GM12801 (cell line): Measurements from ENCODE around the gene RIMBP2.

Experiments used
- TF ChIP-seq, protein P1 (sequence below): IDR thresholded peaks from one replicate; pipeline ENCODE4 v1.5.1; 2011; ENCODE audit warnings: control low read depth; ENCODE audit not compliant: insufficient read length; ENCODE audit errors: extremely low read depth

RIMBP2 gene

DNA sequence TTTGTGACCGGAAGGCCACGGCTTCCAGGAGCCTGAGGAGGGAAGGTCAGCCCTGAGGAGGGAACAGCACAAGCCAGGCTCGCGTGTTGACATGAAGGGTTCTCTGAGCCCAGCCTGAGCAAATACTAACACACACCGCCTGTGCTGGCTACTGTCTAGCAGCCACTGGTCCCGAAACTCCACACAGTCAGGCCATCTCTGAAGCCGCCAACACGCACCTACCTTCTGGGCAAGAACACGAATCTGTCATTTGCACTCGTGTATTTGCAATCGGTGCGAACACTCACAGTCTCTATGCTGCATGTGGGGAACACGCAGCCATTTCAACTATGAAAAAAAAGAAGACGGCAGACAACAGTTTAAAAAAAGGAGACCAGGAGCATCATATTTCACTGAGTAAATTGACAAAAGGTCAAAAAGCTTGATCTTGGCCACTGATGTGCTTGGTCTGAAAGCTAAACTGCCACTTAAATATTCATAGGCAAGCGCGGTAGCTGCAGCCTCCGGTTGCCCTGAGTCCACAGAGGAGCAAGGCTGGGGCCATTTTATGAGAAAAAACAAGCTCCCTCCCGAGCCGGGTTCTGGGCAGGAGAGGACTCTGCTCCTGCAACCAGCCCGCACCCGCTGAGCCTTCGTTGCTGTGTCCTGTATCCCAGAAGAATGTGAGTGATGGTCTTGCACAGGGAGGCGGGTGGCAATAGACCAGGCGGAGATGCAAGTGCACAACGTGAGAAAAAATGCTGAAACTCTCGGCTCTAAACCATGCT lies 57.8 kb downstream of the RIMBP2 start:
- TF ChIP-seq, protein P1, sequence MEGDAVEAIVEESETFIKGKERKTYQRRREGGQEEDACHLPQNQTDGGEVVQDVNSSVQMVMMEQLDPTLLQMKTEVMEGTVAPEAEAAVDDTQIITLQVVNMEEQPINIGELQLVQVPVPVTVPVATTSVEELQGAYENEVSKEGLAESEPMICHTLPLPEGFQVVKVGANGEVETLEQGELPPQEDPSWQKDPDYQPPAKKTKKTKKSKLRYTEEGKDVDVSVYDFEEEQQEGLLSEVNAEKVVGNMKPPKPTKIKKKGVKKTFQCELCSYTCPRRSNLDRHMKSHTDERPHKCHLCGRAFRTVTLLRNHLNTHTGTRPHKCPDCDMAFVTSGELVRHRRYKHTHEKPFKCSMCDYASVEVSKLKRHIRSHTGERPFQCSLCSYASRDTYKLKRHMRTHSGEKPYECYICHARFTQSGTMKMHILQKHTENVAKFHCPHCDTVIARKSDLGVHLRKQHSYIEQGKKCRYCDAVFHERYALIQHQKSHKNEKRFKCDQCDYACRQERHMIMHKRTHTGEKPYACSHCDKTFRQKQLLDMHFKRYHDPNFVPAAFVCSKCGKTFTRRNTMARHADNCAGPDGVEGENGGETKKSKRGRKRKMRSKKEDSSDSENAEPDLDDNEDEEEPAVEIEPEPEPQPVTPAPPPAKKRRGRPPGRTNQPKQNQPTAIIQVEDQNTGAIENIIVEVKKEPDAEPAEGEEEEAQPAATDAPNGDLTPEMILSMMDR = no peak

DNA sequence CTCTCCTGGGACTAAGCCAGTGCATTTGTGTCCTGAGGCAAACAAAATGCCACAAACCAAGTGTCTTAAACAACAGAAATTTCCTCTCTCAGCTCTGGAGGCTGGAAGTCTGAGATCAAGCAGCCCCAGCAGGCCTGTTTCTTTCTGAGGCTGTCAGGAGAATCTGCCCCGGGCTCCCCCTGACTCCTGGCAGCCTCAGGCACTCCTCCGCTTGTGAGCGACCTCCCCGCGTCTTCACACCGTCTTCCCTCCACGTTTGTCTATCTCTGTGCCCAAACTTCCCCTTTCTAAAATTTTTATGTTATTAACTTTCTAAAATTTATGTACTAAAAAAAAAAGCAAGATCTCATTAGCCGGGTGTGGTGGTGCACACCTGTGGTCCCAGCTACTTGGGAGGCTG lies 59.7 kb downstream of the RIMBP2 start:
- TF ChIP-seq, protein P1 = no peak

DNA sequence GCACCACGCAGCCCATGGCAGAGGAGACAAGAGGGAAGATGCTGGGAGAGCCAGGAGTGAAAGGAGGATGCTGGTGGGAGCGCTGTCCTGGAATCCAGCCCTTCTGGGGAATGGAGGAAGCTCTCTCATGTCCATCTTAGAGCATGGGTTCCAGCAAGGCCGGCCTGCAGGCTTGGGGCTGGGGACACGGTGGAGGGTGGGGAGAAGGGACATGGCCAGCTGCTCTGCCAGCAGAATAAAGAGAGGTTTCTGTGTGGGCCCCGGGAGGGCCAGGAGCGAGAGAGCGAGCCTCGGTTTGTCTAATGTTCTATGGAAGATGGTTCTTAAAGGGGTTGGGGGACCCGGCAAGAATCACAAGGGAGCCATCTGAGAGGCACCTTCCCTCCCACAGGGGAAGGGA lies 60.2 kb downstream of the RIMBP2 start:
- TF ChIP-seq, protein P1 = no peak

DNA sequence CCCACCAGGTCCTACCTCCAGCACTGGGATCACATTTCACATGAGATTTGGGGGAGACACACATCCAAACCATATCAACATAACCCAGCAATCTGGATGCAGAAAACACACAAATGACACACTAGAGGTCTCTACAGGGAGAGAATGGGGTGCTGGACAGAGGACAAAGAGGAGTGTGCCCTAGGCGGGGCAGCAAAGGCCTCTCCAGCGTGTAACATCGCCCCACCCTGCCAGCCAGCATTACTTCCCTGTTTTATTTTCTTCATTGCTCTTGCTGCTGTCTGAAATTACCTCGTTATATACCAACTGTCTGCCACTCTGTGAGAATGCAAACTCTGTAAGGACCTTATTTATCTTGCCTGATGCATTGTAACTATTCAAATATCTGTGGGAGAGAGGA lies 61.1 kb downstream of the RIMBP2 start:
- TF ChIP-seq, protein P1 = no peak

DNA sequence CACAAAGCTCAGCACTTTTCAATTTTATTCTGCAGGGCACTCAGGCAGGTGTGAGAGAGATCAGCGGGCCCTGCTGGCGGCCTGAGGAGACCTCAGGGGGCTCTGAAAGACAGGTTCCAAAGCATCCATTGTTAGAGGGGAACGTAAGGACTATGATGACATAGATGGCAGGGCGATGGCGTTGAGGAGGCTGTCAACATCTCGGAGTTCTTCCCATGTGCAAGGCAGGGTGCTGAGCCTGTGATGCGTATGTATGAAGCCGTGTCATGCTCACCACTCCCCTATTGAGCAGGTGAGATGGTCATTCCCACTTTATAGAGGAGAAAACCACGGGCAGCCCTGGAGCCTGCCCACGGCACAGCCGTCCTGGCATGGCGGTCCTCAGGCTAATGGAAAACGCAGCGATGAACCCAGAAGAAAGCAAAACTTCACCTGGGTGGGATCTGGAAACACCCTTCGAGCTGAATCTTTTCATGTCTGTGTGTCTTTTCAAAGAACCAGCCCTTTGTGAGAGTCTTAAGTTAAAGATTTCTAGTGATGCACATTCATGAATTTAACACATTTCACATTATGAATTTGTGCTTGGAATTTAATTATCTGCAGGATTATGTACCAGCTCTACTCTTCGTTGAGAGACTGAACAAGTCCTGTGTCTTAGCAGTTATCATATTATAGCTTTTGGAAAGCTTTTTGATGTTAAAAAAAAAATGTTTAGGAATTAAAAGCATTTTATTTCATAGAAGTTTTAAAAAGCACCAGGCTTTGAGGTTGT lies 64.7 kb downstream of the RIMBP2 start:
- TF ChIP-seq, protein P1 = no peak

DNA sequence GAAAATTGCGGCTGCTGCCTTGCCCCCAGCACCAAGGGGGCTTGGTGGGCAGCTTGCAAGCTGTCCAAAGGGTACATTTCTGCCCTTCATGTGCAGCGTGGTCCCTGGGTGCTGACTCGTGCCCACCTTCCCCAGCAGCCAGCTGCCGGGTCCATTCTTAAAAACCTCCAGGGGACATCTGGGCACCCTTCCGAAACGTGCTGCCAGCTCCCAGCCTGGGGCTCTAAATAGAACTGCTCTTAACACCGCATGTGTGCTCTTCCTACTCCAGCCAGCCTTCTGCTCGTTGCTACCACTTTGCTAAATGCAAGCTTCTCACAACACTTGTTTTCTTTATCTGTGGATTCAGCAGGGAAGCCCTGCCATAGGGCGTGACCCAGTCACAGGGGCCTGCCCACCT lies 66.0 kb downstream of the RIMBP2 start:
- TF ChIP-seq, protein P1 = no peak

DNA sequence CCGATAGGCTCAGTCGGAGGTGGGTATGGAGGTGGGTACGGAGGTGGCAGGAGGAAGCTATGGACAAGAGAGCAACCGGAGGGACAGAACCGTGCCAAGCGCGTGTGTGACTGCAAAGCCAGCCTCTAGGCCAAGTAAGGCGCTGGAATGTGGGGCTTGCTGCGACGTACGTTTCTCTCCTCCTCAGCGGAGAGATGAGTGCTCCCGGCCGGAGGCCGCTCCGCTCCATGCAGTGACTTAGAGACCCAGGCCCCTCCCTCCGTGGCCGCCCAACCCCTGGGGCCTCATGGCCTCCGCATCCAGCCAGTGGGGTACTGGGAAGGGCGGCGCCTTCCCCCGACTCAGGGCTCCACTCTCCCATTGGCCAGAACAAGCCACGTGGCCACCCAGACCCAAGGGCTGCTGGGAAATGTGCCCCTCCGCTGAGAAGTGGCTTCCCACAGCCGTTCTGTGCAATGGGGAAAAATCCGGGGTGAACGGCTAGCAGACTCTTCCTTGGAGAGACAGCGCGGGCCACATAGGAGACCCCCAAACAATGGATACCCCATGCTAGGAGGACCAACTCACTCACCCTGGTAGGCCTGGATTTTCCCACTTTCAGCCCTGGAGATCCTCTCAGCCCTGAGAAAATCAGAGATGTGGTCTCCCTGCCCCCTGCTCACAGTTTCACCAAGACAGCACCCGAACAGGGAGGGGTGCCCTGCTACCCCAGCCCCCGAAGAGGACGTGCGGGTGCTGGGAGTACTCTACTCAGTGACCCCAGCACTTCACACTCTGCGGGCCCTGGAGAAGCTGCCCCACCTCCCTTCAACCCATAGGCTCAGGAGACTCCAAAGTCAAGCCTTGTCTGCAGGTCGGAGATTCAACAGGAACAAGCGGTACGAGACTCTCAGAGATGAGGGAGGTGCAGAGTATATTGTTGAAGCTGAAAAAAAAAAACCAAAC lies 66.7 kb downstream of the RIMBP2 start:
- TF ChIP-seq, protein P1 = no peak
